ENCODE results near the gene PLXNA2. TPM values are rescaled to one million over a fixed set of nuclear protein-coding genes. Genes with fewer than 3 reads are reported as not detected.

PLXNA2 gene
- total RNA-seq, 1 donor from 2014 or later, result 38.3 TPM

DNA sequence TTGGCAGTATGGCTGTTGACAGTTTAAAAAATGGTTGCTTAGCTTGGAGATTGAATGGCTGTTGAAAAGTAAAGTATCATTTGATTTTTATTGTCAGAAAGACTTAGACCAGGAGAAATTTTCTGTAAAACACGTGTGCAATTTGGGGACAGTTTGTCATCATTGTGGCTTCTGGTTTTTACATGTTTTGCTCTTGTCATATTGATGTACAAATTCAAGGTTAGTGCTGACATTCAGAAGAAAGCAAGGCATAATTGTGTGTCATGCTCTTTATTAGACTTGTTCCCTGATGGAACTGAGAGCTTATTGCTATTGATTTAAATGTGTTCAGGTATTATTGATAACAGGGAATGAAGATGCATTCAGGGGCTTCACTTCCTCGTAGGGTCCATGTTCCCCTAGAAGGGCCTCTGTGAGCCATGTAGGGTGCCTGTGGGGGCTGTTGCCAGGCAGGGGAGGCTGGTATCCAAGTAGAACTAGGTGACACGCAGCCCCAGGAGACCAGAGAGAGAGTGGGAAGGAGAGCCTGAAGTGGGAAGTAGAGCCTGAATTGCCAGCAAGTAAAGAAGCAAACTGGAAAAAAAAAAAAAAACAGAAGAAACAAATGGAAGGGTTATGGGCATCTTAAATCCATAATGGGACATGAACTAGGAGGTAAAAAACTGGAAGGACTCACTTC is 32.7 kb upstream of the PLXNA2 start:
- Histone ChIP-seq H3K4me3 (no peak overlapping the region), H3K4me1 (no peaks in the 10 kb centered on the region), H3K27me3 (no peaks in the 10 kb centered on the region), H3K27ac (no peak overlapping the region), H3K36me3 (no peaks in the 10 kb centered on the region), H3K9me3 (no peaks in the 10 kb centered on the region)
- intact Hi-C loops (cut with DNase I), result no loop called here
- TF ChIP-seq, protein P1, sequence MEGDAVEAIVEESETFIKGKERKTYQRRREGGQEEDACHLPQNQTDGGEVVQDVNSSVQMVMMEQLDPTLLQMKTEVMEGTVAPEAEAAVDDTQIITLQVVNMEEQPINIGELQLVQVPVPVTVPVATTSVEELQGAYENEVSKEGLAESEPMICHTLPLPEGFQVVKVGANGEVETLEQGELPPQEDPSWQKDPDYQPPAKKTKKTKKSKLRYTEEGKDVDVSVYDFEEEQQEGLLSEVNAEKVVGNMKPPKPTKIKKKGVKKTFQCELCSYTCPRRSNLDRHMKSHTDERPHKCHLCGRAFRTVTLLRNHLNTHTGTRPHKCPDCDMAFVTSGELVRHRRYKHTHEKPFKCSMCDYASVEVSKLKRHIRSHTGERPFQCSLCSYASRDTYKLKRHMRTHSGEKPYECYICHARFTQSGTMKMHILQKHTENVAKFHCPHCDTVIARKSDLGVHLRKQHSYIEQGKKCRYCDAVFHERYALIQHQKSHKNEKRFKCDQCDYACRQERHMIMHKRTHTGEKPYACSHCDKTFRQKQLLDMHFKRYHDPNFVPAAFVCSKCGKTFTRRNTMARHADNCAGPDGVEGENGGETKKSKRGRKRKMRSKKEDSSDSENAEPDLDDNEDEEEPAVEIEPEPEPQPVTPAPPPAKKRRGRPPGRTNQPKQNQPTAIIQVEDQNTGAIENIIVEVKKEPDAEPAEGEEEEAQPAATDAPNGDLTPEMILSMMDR (IDR thresholded peaks at IDR 0.05), result no peak
- TF ChIP-seq POLR2A (IDR thresholded peaks at IDR 0.05), result no peak
- TF ChIP-seq POLR2AphosphoS5 (IDR thresholded peaks at IDR 0.05; ENCODE audit: insufficient read depth in 1 of 2, low read depth in 1 of 2), result no peak
- no peak for DNase-seq (ENCODE audit: extremely low spot score in 2 of 2)

DNA sequence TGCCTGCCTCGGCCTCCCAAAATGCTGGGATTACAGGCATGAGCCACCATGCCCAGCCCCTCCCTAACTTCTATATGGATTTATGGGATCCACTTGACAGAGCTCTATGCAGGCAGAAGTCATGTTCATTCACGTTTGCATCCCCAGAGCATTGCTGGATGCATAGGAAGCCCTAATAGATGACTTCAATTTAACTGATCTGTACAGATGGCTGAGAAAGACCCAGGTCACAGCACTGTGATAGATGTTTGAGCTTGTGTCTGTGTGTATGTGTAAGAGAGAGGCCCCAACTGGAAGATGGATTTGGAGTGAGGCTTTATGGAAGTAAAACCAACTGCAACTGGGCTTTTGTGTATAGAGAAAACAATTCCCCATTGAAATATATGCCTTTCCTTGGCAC is 30.9 kb upstream of the PLXNA2 start:
- DNase-seq (ENCODE audit: extremely low spot score in 2 of 2), result no peak
- Histone ChIP-seq H3K9me3 (no peaks in the 10 kb centered on the region), H3K4me1 (no peaks in the 10 kb centered on the region), H3K27me3 (no peaks in the 10 kb centered on the region), H3K4me3 (no peak overlapping the region), H3K36me3 (no peaks in the 10 kb centered on the region), H3K27ac (no peak overlapping the region)
- TF ChIP-seq POLR2AphosphoS5 (IDR thresholded peaks at IDR 0.05; ENCODE audit: insufficient read depth in 1 of 2, low read depth in 1 of 2), result no peak
- no peak for TF ChIP-seq POLR2A (IDR thresholded peaks at IDR 0.05)
- TF ChIP-seq, protein P1 (IDR thresholded peaks at IDR 0.05), result no peak
- intact Hi-C loops (cut with DNase I), result no loop called here

DNA sequence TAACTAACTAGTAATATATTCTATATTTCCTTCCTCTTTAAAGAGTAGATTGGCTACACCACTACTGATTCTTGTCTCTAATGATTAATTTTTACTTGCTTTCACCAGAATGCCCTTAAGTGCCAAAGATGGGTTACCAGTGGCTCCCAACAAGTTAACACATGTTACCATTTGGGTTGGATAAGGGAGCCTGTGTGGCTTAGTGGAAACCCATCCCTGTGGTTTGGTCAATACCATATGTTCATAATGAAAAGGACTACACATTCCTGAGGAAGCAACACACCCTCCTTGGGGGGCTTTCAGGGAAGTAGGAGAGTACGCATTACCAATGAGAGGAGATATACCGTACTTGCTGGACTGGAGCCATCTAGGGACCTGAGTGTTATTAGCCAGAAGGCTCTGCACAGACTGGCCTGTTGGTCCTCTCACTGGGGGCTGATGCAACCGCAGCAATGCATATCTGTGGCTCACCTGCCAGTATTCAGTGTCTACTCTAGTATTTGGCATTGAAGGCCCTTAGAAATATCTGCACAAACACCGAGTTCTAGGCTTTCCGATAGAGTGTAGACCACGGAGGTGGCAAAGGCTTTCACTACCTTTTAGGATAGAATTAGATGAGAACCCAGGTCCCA is 29.3 kb upstream of the PLXNA2 start:
- H3K9me3 ChIP-seq, result no peaks in the 10 kb centered on the region
- no peak overlapping the region for H3K4me3 ChIP-seq
- intact Hi-C loops (cut with DNase I), result no loop called here
- H3K4me1 ChIP-seq, result no peaks in the 10 kb centered on the region
- no peaks in the 10 kb centered on the region for H3K36me3 ChIP-seq
- H3K27me3 ChIP-seq, result no peaks in the 10 kb centered on the region
- no peak for DNase-seq (ENCODE audit: extremely low spot score in 2 of 2)
- no peak overlapping the region for H3K27ac ChIP-seq
- TF ChIP-seq, protein P1 (IDR thresholded peaks at IDR 0.05), result no peak
- no peak for TF ChIP-seq POLR2AphosphoS5 (IDR thresholded peaks at IDR 0.05; ENCODE audit: insufficient read depth in 1 of 2, low read depth in 1 of 2)
- TF ChIP-seq POLR2A (IDR thresholded peaks at IDR 0.05), result no peak

DNA sequence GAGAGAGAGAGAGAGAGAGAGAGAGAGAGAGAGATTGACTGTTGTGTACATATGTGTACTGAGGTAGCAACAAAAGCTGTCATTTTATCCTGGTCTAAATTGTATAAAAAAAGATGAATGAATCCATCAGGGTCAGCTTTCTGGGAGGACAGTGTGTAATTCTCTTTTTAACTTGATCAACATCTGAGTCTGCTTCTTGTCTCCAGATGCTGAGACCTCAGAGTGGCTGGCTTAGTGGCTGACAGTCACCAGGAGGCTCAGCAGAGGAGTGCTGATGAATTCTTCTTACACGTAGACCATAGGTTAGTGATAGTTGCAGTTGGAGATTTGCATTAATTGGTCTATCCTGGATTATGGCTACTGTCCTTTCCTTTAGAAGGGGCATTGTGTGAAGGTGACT is 28.5 kb upstream of the PLXNA2 start:
- Histone ChIP-seq H3K27ac (no peak overlapping the region), H3K9me3 (no peaks in the 10 kb centered on the region), H3K4me1 (no peaks in the 10 kb centered on the region), H3K36me3 (no peaks in the 10 kb centered on the region), H3K27me3 (no peaks in the 10 kb centered on the region), H3K4me3 (no peak overlapping the region)
- TF ChIP-seq POLR2A (IDR thresholded peaks at IDR 0.05) (no peak), POLR2AphosphoS5 (IDR thresholded peaks at IDR 0.05; ENCODE audit: insufficient read depth in 1 of 2, low read depth in 1 of 2) (no peak)
- TF ChIP-seq, protein P1 (IDR thresholded peaks at IDR 0.05), result no peak
- intact Hi-C loops (cut with DNase I), result no loop called here
- no peak for DNase-seq (ENCODE audit: extremely low spot score in 2 of 2)

DNA sequence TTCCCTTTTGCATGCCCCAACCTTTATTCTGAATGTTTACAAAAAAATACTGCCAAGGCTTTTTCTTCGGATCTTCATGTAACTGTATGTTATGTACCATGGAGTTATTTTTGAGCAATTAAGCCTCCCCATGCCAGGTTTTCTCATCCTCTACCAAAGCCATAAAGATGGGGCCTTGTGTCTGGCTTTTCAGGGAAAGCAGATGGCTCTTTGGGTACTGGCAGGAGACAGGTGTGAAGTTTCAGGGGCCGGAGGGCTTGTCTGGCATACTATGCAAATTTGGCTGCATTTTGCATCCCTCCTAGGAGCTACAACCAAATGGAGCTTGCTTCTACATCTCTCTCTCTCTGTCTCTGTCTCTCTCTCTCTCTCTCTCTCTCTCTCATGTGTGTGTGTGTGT is 28.1 kb upstream of the PLXNA2 start:
- no peaks in the 10 kb centered on the region for H3K27me3 ChIP-seq
- intact Hi-C loops (cut with DNase I), result no loop called here

More for the DNA sequence above, 28.1 kb upstream of the PLXNA2 start:
- Histone ChIP-seq H3K36me3 (no peaks in the 10 kb centered on the region), H3K4me3 (no peak overlapping the region), H3K9me3 (no peaks in the 10 kb centered on the region), H3K27ac (no peak overlapping the region), H3K4me1 (no peaks in the 10 kb centered on the region)
- DNase-seq (ENCODE audit: extremely low spot score in 2 of 2), result no peak
- TF ChIP-seq, protein P1 (IDR thresholded peaks at IDR 0.05), result no peak
- no peak for TF ChIP-seq POLR2A (IDR thresholded peaks at IDR 0.05)
- no peak for TF ChIP-seq POLR2AphosphoS5 (IDR thresholded peaks at IDR 0.05; ENCODE audit: insufficient read depth in 1 of 2, low read depth in 1 of 2)

Measured in vagina (tissue), 2 donors.